Parathyroid adenoma (tissue), 2 donors: ENCODE results near the gene ARFGEF3.

Experiments used
- H2AFZ ChIP-seq: fragments of 300-600 bp; sonication (generic); one replicate; pipeline ENCODE4 v1.7.0; 2017; ENCODE audit warnings: antibody characterized with exemption, mild to moderate bottlenecking
- H3K27ac ChIP-seq: fragments of 300-600 bp; sonication (generic); one replicate; pipeline ENCODE4 v1.7.0; 2017
- H3K27me3 ChIP-seq: fragments of 300-600 bp; sonication (generic); one replicate; pipeline ENCODE4 v1.7.0; 2017; ENCODE audit warnings: low read length; ENCODE audit not compliant: control insufficient read depth, insufficient read depth
- H3K36me3 ChIP-seq: fragments of 300-600 bp; sonication (generic); one replicate; pipeline ENCODE4 v1.7.0; 2017; ENCODE audit warnings: low read length; ENCODE audit not compliant: control insufficient read depth, insufficient read depth
- H3K4me1 ChIP-seq: fragments of 300-600 bp; sonication (generic); one replicate; pipeline ENCODE4 v1.7.0; 2017; ENCODE audit warnings: control low read depth
- H3K4me2 ChIP-seq: fragments of 300-600 bp; sonication (generic); one replicate; pipeline ENCODE4 v1.7.0; 2017; ENCODE audit warnings: low read length
- H3K4me3 ChIP-seq: fragments of 300-600 bp; sonication (generic); one replicate; pipeline ENCODE4 v1.7.0; 2017; ENCODE audit warnings: low read depth, low read length
- H3K79me2 ChIP-seq: fragments of 300-600 bp; sonication (generic); one replicate; pipeline ENCODE4 v1.7.0; 2017; ENCODE audit warnings: control low read depth
- H3K9ac ChIP-seq: fragments of 300-600 bp; sonication (generic); one replicate; pipeline ENCODE4 v1.7.0; 2017; ENCODE audit warnings: mild to moderate bottlenecking
- H3K9me3 ChIP-seq: fragments of 300-600 bp; sonication (generic); one replicate; pipeline ENCODE4 v1.7.0; 2017; ENCODE audit warnings: low read length; ENCODE audit not compliant: control insufficient read depth
- CTCF ChIP-seq: fragments of 300-600 bp; sonication (generic); IDR thresholded peaks from one replicate; pipeline ENCODE4 v1.7.0; 2017; ENCODE audit warnings: antibody characterized with exemption, mild to moderate bottlenecking
- donor health status: primary hyperparathyroidism.

ARFGEF3 gene

GRCh38 chr6:138160329-138161087 lies 1.2 kb upstream of the ARFGEF3 start:
- Histone ChIP-seq H3K79me2 (peaks cover 23% of the 10 kb centered on the region), H3K4me3 (peak overlapping the region; percentile 48), H2AFZ (peak overlapping the region; percentile 61), H3K4me2 (peak overlapping the region; percentile 61), H3K27me3 (no peaks in the 10 kb centered on the region), H3K27ac (no peak overlapping the region), H3K36me3 (no peaks in the 10 kb centered on the region), H3K9me3 (no peaks in the 10 kb centered on the region), H3K9ac (no peak overlapping the region), H3K4me1 (peaks cover 3% of the 10 kb centered on the region)
- no peak for TF ChIP-seq CTCF

- Histone ChIP-seq H3K27me3 (no peaks in the 10 kb centered on the region), H2AFZ (peak overlapping the region; percentile 61), H3K4me3 (peak overlapping the region; percentile 48), H3K9me3 (no peaks in the 10 kb centered on the region), H3K36me3 (no peaks in the 10 kb centered on the region), H3K4me1 (peaks cover 3% of the 10 kb centered on the region), H3K4me2 (peak overlapping the region; percentile 61), H3K79me2 (peaks cover 27% of the 10 kb centered on the region), H3K9ac (no peak overlapping the region), H3K27ac (no peak overlapping the region)
- no peak for TF ChIP-seq CTCF
Measured at GRCh38 chr6:138161088-138161337, 726 bp upstream of the ARFGEF3 start.

- H3K79me2 ChIP-seq = peaks cover 27% of the 10 kb centered on the region
- H3K4me1 ChIP-seq = peaks cover 3% of the 10 kb centered on the region
- no peak for TF ChIP-seq CTCF
- peak overlapping the region; percentile 82 for H3K4me3 ChIP-seq
- no peaks in the 10 kb centered on the region for H3K27me3 ChIP-seq
- peak overlapping the region; percentile 81 for H3K27ac ChIP-seq
- peak overlapping the region; percentile 97 for H3K4me2 ChIP-seq
- no peak overlapping the region for H3K9ac ChIP-seq
- H3K36me3 ChIP-seq = no peaks in the 10 kb centered on the region
- no peaks in the 10 kb centered on the region for H3K9me3 ChIP-seq
- peak overlapping the region; percentile 89 for H2AFZ ChIP-seq
Measured at GRCh38 chr6:138162111-138162954, 594 bp downstream of the ARFGEF3 start.

- peak overlapping the region; percentile 82 for H3K4me3 ChIP-seq
- H3K4me1 ChIP-seq = peaks cover 3% of the 10 kb centered on the region
- no peaks in the 10 kb centered on the region for H3K36me3 ChIP-seq
- peak overlapping the region; percentile 89 for H2AFZ ChIP-seq
- no peaks in the 10 kb centered on the region for H3K9me3 ChIP-seq
- H3K27me3 ChIP-seq = no peaks in the 10 kb centered on the region
- peak overlapping the region; percentile 81 for H3K27ac ChIP-seq
- H3K79me2 ChIP-seq = peaks cover 30% of the 10 kb centered on the region
- TF ChIP-seq CTCF = no peak
- H3K4me2 ChIP-seq = peak overlapping the region; percentile 97
- no peak overlapping the region for H3K9ac ChIP-seq
Measured at GRCh38 chr6:138162955-138163575, 1.3 kb downstream of the ARFGEF3 start.
